ENCODE measurements around the gene DSCAM. TPM values are rescaled to one million over a fixed set of nuclear protein-coding genes. Genes with fewer than 3 reads are reported as not detected.

The DSCAM gene
- total and polyA plus RNA-seq, 2 experiments from 2014 or later = 0.07 TPM; not detected in 1

DNA sequence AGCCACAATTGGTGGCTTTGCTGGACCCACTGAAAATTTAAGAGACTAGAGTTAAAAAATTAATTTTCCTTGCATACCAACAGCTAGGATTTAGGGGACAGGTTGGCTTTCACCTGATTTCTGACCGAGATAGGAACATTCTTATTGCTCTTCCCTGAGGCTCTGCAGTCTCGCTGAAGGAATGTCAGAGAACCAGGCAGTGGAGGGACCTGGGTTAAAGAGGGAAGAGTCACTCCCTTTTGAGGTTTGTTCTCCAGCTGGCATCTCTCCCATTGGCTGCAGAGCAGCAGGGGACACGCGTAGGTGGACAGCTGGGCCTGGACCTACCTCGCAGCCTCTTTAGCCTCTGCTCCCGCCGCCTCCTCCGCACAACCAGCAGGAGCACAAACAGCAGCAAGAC is 772.2 kb downstream of the DSCAM start:
- Histone ChIP-seq H3K4me3 (no peak overlapping the region), H3K27ac (ENCODE audit: low read depth) (no peak overlapping the region), H3K4me2 (no peak overlapping the region), H3F3A (replicated peaks; ENCODE audit: low read depth) (no peaks in the 10 kb centered on the region), H4K20me1 (replicated peaks; ENCODE audit: insufficient read depth) (no peaks in the 10 kb centered on the region), H2AFZ (no peak overlapping the region), H3K79me2 (replicated peaks; ENCODE audit: insufficient read depth) (no peaks in the 10 kb centered on the region), H3K9me2 (ENCODE audit: insufficient read depth) (no peaks in the 10 kb centered on the region), H3K27me3 (ENCODE audit: insufficient read depth) (no peaks in the 10 kb centered on the region), H3K4me1 (ENCODE audit: insufficient read depth) (no peaks in the 10 kb centered on the region), H3K36me3 (ENCODE audit: insufficient read depth) (no peaks in the 10 kb centered on the region)
- Mint-ChIP-seq H3K27me3 (ENCODE audit: insufficient read depth, low read depth, poor library complexity) (peaks cover 3% of the 10 kb centered on the region), H3K36me3 (ENCODE audit: low read depth) (no peaks in the 10 kb centered on the region), H3K4me1 (no peaks in the 10 kb centered on the region), H3K9me3 (peaks cover 41% of the 10 kb centered on the region), H3K27ac (no peak overlapping the region), H3K4me3 (no peak overlapping the region)
- DNase-seq (ENCODE audit: low spot score) (no peak), ATAC-seq (no peak)
- TF ChIP-seq, protein P1, sequence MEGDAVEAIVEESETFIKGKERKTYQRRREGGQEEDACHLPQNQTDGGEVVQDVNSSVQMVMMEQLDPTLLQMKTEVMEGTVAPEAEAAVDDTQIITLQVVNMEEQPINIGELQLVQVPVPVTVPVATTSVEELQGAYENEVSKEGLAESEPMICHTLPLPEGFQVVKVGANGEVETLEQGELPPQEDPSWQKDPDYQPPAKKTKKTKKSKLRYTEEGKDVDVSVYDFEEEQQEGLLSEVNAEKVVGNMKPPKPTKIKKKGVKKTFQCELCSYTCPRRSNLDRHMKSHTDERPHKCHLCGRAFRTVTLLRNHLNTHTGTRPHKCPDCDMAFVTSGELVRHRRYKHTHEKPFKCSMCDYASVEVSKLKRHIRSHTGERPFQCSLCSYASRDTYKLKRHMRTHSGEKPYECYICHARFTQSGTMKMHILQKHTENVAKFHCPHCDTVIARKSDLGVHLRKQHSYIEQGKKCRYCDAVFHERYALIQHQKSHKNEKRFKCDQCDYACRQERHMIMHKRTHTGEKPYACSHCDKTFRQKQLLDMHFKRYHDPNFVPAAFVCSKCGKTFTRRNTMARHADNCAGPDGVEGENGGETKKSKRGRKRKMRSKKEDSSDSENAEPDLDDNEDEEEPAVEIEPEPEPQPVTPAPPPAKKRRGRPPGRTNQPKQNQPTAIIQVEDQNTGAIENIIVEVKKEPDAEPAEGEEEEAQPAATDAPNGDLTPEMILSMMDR (conservative IDR thresholded peaks at IDR 0.05; ENCODE audit: low read depth in 2 of 2) = no peak
- TF ChIP-seq, protein P2, sequence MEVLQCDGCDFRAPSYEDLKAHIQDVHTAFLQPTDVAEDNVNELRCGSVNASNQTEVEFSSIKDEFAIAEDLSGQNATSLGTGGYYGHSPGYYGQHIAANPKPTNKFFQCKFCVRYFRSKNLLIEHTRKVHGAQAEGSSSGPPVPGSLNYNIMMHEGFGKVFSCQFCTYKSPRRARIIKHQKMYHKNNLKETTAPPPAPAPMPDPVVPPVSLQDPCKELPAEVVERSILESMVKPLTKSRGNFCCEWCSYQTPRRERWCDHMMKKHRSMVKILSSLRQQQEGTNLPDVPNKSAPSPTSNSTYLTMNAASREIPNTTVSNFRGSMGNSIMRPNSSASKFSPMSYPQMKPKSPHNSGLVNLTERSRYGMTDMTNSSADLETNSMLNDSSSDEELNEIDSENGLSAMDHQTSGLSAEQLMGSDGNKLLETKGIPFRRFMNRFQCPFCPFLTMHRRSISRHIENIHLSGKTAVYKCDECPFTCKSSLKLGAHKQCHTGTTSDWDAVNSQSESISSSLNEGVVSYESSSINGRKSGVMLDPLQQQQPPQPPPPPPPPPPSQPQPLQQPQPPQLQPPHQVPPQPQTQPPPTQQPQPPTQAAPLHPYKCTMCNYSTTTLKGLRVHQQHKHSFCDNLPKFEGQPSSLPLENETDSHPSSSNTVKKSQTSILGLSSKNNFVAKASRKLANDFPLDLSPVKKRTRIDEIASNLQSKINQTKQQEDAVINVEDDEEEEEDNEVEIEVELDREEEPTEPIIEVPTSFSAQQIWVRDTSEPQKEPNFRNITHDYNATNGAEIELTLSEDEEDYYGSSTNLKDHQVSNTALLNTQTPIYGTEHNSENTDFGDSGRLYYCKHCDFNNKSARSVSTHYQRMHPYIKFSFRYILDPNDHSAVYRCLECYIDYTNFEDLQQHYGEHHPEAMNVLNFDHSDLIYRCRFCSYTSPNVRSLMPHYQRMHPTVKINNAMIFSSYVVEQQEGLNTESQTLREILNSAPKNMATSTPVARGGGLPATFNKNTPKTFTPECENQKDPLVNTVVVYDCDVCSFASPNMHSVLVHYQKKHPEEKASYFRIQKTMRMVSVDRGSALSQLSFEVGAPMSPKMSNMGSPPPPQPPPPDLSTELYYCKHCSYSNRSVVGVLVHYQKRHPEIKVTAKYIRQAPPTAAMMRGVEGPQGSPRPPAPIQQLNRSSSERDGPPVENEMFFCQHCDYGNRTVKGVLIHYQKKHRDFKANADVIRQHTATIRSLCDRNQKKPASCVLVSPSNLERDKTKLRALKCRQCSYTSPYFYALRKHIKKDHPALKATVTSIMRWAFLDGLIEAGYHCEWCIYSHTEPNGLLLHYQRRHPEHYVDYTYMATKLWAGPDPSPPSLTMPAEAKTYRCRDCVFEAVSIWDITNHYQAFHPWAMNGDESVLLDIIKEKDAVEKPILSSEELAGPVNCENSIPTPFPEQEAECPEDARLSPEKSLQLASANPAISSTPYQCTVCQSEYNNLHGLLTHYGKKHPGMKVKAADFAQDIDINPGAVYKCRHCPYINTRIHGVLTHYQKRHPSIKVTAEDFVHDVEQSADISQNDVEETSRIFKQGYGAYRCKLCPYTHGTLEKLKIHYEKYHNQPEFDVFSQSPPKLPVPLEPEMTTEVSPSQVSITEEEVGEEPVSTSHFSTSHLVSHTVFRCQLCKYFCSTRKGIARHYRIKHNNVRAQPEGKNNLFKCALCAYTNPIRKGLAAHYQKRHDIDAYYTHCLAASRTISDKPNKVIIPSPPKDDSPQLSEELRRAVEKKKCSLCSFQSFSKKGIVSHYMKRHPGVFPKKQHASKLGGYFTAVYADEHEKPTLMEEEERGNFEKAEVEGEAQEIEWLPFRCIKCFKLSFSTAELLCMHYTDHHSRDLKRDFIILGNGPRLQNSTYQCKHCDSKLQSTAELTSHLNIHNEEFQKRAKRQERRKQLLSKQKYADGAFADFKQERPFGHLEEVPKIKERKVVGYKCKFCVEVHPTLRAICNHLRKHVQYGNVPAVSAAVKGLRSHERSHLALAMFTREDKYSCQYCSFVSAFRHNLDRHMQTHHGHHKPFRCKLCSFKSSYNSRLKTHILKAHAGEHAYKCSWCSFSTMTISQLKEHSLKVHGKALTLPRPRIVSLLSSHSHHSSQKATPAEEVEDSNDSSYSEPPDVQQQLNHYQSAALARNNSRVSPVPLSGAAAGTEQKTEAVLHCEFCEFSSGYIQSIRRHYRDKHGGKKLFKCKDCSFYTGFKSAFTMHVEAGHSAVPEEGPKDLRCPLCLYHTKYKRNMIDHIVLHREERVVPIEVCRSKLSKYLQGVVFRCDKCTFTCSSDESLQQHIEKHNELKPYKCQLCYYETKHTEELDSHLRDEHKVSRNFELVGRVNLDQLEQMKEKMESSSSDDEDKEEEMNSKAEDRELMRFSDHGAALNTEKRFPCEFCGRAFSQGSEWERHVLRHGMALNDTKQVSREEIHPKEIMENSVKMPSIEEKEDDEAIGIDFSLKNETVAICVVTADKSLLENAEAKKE (CRISPR knock-in tag; IDR thresholded peaks at IDR 0.05) = no peak
- no peak for TF ChIP-seq ZNF114 (CRISPR knock-in tag; IDR thresholded peaks at IDR 0.05)
- no peak for TF ChIP-seq JUNB (IDR thresholded peaks at IDR 0.05; ENCODE audit: unreplicated experiment)
- TF ChIP-seq, protein P3, sequence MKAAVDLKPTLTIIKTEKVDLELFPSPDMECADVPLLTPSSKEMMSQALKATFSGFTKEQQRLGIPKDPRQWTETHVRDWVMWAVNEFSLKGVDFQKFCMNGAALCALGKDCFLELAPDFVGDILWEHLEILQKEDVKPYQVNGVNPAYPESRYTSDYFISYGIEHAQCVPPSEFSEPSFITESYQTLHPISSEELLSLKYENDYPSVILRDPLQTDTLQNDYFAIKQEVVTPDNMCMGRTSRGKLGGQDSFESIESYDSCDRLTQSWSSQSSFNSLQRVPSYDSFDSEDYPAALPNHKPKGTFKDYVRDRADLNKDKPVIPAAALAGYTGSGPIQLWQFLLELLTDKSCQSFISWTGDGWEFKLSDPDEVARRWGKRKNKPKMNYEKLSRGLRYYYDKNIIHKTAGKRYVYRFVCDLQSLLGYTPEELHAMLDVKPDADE (IDR thresholded peaks at IDR 0.05) = no peak
- TF ChIP-seq STAT1 (IDR thresholded peaks at IDR 0.05; ENCODE audit: unreplicated experiment) = no peak
- no peak for TF ChIP-seq NANOG (IDR thresholded peaks at IDR 0.05; ENCODE audit: borderline replicate concordance)
- TF ChIP-seq, protein P4, sequence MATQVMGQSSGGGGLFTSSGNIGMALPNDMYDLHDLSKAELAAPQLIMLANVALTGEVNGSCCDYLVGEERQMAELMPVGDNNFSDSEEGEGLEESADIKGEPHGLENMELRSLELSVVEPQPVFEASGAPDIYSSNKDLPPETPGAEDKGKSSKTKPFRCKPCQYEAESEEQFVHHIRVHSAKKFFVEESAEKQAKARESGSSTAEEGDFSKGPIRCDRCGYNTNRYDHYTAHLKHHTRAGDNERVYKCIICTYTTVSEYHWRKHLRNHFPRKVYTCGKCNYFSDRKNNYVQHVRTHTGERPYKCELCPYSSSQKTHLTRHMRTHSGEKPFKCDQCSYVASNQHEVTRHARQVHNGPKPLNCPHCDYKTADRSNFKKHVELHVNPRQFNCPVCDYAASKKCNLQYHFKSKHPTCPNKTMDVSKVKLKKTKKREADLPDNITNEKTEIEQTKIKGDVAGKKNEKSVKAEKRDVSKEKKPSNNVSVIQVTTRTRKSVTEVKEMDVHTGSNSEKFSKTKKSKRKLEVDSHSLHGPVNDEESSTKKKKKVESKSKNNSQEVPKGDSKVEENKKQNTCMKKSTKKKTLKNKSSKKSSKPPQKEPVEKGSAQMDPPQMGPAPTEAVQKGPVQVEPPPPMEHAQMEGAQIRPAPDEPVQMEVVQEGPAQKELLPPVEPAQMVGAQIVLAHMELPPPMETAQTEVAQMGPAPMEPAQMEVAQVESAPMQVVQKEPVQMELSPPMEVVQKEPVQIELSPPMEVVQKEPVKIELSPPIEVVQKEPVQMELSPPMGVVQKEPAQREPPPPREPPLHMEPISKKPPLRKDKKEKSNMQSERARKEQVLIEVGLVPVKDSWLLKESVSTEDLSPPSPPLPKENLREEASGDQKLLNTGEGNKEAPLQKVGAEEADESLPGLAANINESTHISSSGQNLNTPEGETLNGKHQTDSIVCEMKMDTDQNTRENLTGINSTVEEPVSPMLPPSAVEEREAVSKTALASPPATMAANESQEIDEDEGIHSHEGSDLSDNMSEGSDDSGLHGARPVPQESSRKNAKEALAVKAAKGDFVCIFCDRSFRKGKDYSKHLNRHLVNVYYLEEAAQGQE (IDR thresholded peaks at IDR 0.05; ENCODE audit: unreplicated experiment) = no peak
- TF ChIP-seq EZH2phosphoT487 (IDR thresholded peaks at IDR 0.05; ENCODE audit: unreplicated experiment) = no peak
- TF ChIP-seq EZH2 (IDR thresholded peaks at IDR 0.05; ENCODE audit: low read depth, unreplicated experiment) = no peak
- TF ChIP-seq ZNF331 (CRISPR knock-in tag; IDR thresholded peaks at IDR 0.05; ENCODE audit: low read depth) = no peak
- no peak for TF ChIP-seq CREB1 (CRISPR knock-in tag; IDR thresholded peaks at IDR 0.05; ENCODE audit: low read depth)
- TF ChIP-seq POLR2AphosphoS5 (IDR thresholded peaks at IDR 0.05; ENCODE audit: low read depth) = no peak

Measured in GM23338 (cell line).